Activated CD4-positive, CD25-positive, alpha-beta regulatory T cell treated with anti-CD3 and anti-CD28 coated beads, Interleukin-2, amount 50 U/mL, for 72 hours (primary cell): Measurements from ENCODE around the gene OR51G1.
"Not testable (repeated sequence)": the region's sequence is repeated elsewhere in the genome, so short reads cannot be mapped to it uniquely, and the experiment has no call there.

Source experiments
- DNase-seq: peaks from one replicate; pipeline ENCODE4 v3.0.0; 2021

The OR51G1 gene

DNA sequence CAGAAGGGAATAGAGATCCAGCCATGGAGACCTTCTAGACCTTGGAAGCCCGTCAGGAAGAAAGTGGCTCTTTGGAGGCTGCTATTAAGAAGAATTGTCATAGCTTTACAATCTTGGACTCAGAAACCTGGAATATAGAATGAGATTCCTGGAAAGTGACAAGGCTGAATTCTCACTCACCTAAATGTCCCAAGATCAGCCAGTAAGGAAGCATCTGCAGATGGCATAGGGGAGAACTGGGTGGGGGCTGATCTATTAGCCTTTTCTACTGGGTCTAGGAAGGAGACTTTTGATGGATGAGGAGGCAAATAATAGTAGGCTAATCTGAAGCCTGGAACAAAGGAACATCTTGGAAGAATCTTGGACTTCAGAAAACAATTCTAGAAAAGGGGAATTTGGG is at the start of gene OR51G1:
Gene OR51G1, minus strand, starts transcription at position 101 of the 400 bp plus-strand sequence. Its CDS starts 0 bp downstream, at position 101.
- no peak for DNase-seq

GRCh38 chr11:4962816-4963215 is 38.7 kb upstream of the OR51G1 start:
- no peak for DNase-seq

- no peak for DNase-seq
Measured at GRCh38 chr11:4960877-4961276, 36.7 kb upstream of the OR51G1 start.

DNA sequence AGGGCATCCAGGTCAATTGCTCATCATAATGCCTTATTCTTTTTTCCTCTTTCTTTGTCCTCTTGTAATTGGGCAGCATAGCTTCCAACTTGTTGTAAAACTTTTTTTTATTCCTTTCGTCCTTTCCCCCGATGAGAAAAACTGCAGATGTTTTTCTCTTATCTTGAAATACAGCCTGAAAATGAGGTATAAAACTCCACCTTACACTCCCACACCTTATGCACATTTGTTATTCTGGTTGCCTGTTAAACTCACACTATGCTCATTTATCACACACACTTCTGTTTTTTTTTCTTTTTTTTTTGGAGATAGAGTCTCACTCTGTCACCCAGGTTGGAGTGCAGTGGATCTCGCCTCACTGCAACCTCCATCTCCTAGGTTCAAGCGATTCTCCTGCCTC is 33.3 kb upstream of the OR51G1 start:
- DNase-seq, result no peak

GRCh38 chr11:4955613-4956012 is 31.5 kb upstream of the OR51G1 start, which contains the start of gene OR51A2:
Gene OR51A2 (minus strand): TSS chr11:4955713. CDS start chr11:4955713, 0 bp downstream.
- DNase-seq, result not testable (repeated sequence)

GRCh38 chr11:4947505-4947904 is 23.4 kb upstream of the OR51G1 start, which contains the start of gene OR51A4:
Gene OR51A4 (minus strand): TSS chr11:4947605. CDS start chr11:4947100, 505 bp downstream.
- DNase-seq, result no peak

DNA sequence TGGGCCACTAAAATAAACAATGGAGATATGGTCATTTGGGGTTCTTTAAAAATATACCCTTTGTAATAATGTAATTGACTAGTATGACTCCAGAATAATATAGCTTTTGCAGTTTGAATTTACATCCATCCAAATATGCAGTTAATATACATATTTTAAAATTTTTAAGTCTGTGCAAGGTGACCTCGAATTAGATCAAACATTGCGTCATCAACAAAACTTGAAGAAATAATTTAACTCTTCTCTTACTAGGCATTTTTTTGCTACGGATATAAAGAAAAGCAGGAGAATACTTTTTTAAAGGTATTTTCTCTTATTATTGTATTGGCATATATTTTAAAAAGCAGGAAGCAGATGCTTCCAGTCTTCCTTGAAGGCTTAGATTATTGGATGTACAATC is 12.6 kb upstream of the OR51G1 start:
- DNase-seq, result no peak

DNA sequence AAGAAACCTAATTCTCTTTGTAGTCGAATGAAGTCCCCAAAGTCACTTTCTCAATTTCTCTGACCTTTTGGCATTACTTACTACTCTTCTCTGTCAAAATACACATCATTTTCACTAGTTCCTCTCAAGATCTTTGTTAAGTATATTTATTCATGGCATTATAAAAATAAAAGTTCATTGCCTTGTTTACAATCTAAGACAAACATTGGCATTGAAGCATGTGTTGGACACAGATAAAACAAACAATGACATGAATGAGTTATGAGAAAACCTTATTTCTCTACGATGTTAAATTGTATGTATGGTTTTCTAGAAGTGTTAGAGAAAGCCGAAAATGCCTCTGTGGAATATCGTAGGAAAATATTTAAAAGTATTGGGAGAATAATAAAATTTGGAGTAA is 8.6 kb upstream of the OR51G1 start:
- DNase-seq, result no peak

GRCh38 chr11:4926608-4927007 is 2.5 kb upstream of the OR51G1 start:
- no peak for DNase-seq

DNA sequence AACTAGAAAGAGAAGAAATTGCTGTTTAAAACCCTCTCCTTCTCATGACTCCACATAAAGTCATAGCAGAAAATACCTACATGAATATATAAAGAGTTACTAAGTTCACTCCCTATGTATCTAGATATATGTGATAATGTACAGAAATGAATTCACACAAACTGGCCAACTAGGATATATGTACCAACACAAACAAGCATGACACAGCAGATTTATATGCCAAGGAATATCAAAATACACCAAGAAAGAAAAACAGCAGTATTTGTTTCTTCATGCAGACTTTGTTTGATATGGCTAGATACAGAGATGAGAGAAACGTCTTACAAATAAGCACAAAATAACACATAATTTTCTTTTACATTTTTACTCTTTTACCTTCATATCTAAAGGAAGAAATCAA is 1.8 kb downstream of the OR51G1 start:
- DNase-seq, result no peak

GRCh38 chr11:4921796-4922195 is 2.3 kb downstream of the OR51G1 start:
- no peak for DNase-seq

DNA sequence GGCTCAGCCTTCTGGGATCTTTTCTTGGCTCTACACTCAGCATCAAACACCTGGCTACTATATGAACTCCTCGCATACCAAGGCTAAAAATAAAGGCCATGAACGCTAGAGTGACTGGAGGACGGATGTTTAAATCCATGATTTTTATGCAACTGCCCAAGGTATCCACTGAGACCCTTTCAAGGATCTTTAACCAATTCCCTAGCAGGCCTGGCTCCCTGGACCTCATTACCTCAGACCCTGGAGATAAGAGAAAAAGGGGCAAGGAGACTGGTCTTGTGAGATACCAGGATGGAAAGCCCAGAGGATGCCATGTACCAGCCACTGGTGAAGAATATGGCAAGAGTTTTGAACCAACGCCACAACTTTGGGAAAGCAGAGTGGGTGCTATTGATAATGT is 4.9 kb downstream of the OR51G1 start, which contains the start of gene OR51G2:
Gene OR51G2, minus strand, starts transcription at position 101 of the 400 bp plus-strand sequence. CDS start 3,687 bp downstream, outside the sequence.
- DNase-seq, result no peak

DNA sequence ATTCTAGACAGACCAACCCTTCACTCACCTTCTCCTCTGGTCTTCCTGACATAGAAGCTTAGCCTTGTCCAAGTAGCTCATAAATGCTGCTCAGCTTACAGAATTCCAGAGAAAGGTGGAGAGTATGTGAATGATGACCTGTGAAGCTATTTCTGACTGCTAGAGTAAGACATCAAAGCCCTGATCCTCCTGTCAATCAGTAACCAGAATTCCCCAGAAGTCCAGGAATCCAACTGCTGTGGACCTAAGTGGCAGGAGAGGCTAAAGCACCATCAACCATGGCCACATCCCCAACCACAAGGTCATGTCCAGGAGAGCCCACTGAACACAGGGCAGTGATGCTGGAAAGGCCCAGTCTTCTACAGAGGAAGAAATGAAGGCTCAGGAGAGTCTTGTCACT is 7.6 kb downstream of the OR51G1 start:
- DNase-seq, result no peak

GRCh38 chr11:4903484-4903883 is 20.7 kb downstream of the OR51G1 start, which contains the start of gene OR51A7:
Gene OR51A7 (plus strand): TSS chr11:4903783. CDS start chr11:4907370, 3,587 bp downstream.
- no peak for DNase-seq

DNA sequence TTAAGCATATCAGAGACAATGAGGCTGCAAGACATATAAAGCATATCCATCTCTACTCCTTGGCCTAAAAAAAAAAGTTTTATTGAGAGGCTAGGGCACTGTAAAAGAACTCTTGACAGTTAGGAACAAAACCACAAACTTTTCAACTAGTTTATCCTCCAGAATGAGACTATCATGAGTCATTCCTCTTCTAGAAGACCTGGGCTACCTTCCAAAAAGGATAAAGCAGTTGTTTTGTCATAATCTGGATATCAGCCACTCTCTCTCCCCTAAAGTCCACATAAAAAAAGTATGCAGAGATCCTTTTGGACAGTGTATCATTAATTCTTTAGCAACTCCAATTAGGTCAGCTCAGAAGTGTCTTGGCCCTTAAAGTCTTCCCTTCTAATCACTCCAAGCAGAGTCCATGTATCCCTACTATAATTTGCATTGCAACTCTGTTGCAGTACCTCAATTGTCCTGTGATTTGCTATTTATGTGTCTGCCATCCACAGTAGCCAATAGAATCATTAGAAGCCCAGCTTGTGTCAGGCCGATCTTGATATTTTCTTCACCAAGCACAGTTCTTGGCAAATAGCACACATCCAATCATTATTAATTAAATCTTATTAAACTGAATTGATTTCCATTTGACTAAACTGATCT is 32.0 kb downstream of the OR51G1 start:
- DNase-seq, result no peak

GRCh38 chr11:4890279-4890678 is 33.9 kb downstream of the OR51G1 start:
- DNase-seq, result no peak

DNA sequence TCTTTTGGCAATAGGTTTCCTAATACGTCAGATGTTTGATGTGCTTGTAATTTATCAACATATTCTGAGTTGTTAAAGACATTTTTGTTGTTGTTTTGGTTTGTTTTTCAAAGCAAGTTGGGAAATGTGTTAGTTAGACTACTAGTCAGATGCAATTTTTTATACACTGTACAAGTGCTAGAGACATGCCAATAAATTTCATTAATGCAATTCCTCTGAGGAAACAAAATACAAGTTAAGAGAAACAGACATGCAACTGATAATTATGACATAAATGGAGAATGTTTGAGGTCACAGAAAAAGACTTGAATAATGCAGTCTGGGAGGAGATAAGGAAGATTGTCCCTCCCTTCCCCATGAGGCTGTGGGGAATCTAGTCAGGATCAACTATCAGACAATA is 36.5 kb downstream of the OR51G1 start:
- DNase-seq, result no peak

DNA sequence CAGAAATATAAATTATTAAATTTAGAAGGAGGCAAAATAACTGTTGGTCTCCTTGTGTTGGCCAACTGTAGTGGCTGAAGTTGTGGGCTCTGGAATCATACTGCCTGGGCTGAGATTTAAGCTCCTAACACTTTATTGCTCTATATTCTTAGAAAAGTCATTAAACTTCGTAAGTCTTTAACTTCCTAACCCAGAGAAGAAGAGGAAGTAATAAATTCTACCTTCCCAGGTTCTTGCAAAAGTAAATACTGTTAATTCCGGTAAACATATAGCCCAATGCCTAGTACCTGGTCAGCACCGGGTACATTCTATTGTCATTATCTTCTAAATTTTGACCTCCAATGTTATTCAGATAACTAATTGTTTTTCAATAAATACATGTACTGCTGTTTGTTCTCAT is 38.0 kb downstream of the OR51G1 start:
- no peak for DNase-seq

DNA sequence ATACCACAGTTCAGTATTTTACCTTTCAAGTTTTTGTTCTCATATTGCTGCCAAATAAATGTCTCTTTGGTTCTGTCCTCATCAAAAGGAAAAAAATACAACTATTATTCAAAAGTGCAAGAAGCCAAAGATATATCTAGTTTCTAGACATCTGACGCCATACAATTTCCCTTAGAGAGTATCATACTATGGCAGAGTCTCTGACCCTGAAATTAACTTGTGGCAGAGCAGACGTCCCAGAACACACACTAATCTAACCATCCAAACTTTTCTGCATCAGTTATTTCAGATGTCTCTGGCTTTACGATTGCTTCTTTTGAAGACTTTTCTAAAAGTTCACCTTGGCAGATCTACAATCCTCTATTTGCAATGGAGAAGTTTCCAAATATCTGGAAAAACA is 39.8 kb downstream of the OR51G1 start:
- no peak for DNase-seq

GRCh38 chr11:4882543-4882942 is 41.6 kb downstream of the OR51G1 start:
- no peak for DNase-seq

- DNase-seq, result no peak
Measured at GRCh38 chr11:4881860-4882500, 42.2 kb downstream of the OR51G1 start, which contains the start of gene OR51T1. Gene OR51T1 (plus strand): TSS chr11:4881900. CDS start chr11:4881900, 0 bp downstream.

- no peak for DNase-seq
Measured at GRCh38 chr11:4881188-4881587, 43.0 kb downstream of the OR51G1 start.
